HUES48 (cell line): Measurements from ENCODE around the gene COL27A1.

Experiments
- H3K27ac ChIP-seq: one replicate; pipeline ENCODE4 v1.7.0; 2013; ENCODE audit warnings: low read depth, low read length, inconsistent platforms
- H3K27me3 ChIP-seq: 2 replicates; pipeline ENCODE4 v1.6.1; 2013; ENCODE audit warnings: mild to moderate bottlenecking, low read length; ENCODE audit not compliant: control insufficient read depth, insufficient read depth
- H3K36me3 ChIP-seq: 2 replicates; pipeline ENCODE4 v1.6.1; 2013; ENCODE audit warnings: low read length; ENCODE audit not compliant: control insufficient read depth, insufficient read depth
- H3K4me1 ChIP-seq: 2 replicates; pipeline ENCODE4 v1.6.1; 2013; ENCODE audit warnings: mild to moderate bottlenecking, low read length; ENCODE audit not compliant: control insufficient read depth, insufficient read depth
- H3K4me3 ChIP-seq: 2 replicates; pipeline ENCODE4 v1.5.1; 2013; ENCODE audit warnings: mild to moderate bottlenecking, low read depth, low read length
- H3K9ac ChIP-seq: 2 replicates; pipeline ENCODE4 v1.6.1; 2013; ENCODE audit warnings: mild to moderate bottlenecking, low read depth, low read length, moderate library complexity
- H3K9me3 ChIP-seq: 2 replicates; pipeline ENCODE4 v1.6.1; 2013; ENCODE audit warnings: low read length; ENCODE audit not compliant: control insufficient read depth, insufficient read depth

The COL27A1 gene

GRCh38 chr9:114258866-114259797, 103.8 kb downstream of the COL27A1 start:
- Histone ChIP-seq H3K4me1 (no peaks in the 10 kb centered on the region), H3K9me3 (no peaks in the 10 kb centered on the region), H3K4me3 (no peak overlapping the region), H3K9ac (no peak overlapping the region), H3K27me3 (no peaks in the 10 kb centered on the region), H3K36me3 (peaks cover 3% of the 10 kb centered on the region; the same call in 1 of the 2 replicates), H3K27ac (no peak overlapping the region)

- Histone ChIP-seq H3K4me3 (no peak overlapping the region), H3K36me3 (no peaks in the 10 kb centered on the region), H3K27ac (no peak overlapping the region), H3K27me3 (no peaks in the 10 kb centered on the region), H3K9me3 (no peaks in the 10 kb centered on the region), H3K9ac (no peak overlapping the region), H3K4me1 (no peaks in the 10 kb centered on the region)
Observed at GRCh38 chr9:114259798-114260523, 104.6 kb downstream of the COL27A1 start.

- Histone ChIP-seq H3K27ac (no peak overlapping the region), H3K4me1 (no peaks in the 10 kb centered on the region), H3K9ac (no peak overlapping the region), H3K36me3 (no peaks in the 10 kb centered on the region), H3K27me3 (no peaks in the 10 kb centered on the region), H3K4me3 (no peak overlapping the region), H3K9me3 (no peaks in the 10 kb centered on the region)
Observed at GRCh38 chr9:114261026-114261425, 105.7 kb downstream of the COL27A1 start.

GRCh38 chr9:114261987-114262386, 106.7 kb downstream of the COL27A1 start:
- Histone ChIP-seq H3K4me1 (no peaks in the 10 kb centered on the region), H3K9me3 (no peaks in the 10 kb centered on the region), H3K9ac (no peak overlapping the region), H3K27me3 (no peaks in the 10 kb centered on the region), H3K4me3 (no peak overlapping the region), H3K27ac (no peak overlapping the region), H3K36me3 (peaks cover 3% of the 10 kb centered on the region; the same call in 1 of the 2 replicates)

- Histone ChIP-seq H3K27me3 (no peaks in the 10 kb centered on the region), H3K4me3 (no peak overlapping the region), H3K4me1 (no peaks in the 10 kb centered on the region), H3K9ac (no peak overlapping the region), H3K9me3 (no peaks in the 10 kb centered on the region), H3K36me3 (peaks cover 3% of the 10 kb centered on the region; the same call in 1 of the 2 replicates), H3K27ac (no peak overlapping the region)
Observed at GRCh38 chr9:114263853-114264510, 108.6 kb downstream of the COL27A1 start.

GRCh38 chr9:114264806-114265550, 109.6 kb downstream of the COL27A1 start:
- no peaks in the 10 kb centered on the region for H3K27me3 ChIP-seq
- H3K9me3 ChIP-seq, result no peaks in the 10 kb centered on the region
- no peak overlapping the region for H3K9ac ChIP-seq
- H3K4me3 ChIP-seq, result no peak overlapping the region
- H3K36me3 ChIP-seq, result peaks cover 3% of the 10 kb centered on the region; the same call in 1 of the 2 replicates
- no peak overlapping the region for H3K27ac ChIP-seq
- H3K4me1 ChIP-seq, result no peaks in the 10 kb centered on the region

- no peak overlapping the region for H3K9ac ChIP-seq
- no peaks in the 10 kb centered on the region for H3K9me3 ChIP-seq
- no peaks in the 10 kb centered on the region for H3K4me1 ChIP-seq
- peaks cover 3% of the 10 kb centered on the region; the same call in 1 of the 2 replicates for H3K36me3 ChIP-seq
- H3K4me3 ChIP-seq, result no peak overlapping the region
- H3K27me3 ChIP-seq, result no peaks in the 10 kb centered on the region
- no peak overlapping the region for H3K27ac ChIP-seq
Observed at GRCh38 chr9:114266969-114267368, 111.6 kb downstream of the COL27A1 start.

- no peak overlapping the region for H3K4me3 ChIP-seq
- H3K27me3 ChIP-seq, result no peaks in the 10 kb centered on the region
- H3K27ac ChIP-seq, result no peak overlapping the region
- no peaks in the 10 kb centered on the region for H3K9me3 ChIP-seq
- H3K9ac ChIP-seq, result no peak overlapping the region
- no peaks in the 10 kb centered on the region for H3K4me1 ChIP-seq
- peaks cover 3% of the 10 kb centered on the region; the same call in 1 of the 2 replicates for H3K36me3 ChIP-seq
Observed at GRCh38 chr9:114269023-114269422, 113.7 kb downstream of the COL27A1 start.

GRCh38 chr9:114270120-114270975, 115.0 kb downstream of the COL27A1 start:
- H3K36me3 ChIP-seq, result peaks cover 3% of the 10 kb centered on the region; the same call in 1 of the 2 replicates
- no peaks in the 10 kb centered on the region for H3K4me1 ChIP-seq
- H3K9me3 ChIP-seq, result no peaks in the 10 kb centered on the region
- no peak overlapping the region for H3K27ac ChIP-seq
- H3K4me3 ChIP-seq, result no peak overlapping the region
- no peak overlapping the region for H3K9ac ChIP-seq
- H3K27me3 ChIP-seq, result no peaks in the 10 kb centered on the region
